Forelimb muscle (tissue), 1 donor: ENCODE measurements around the gene GCNT1. TPM values are rescaled to one million over a fixed set of nuclear protein-coding genes. Genes with fewer than 3 reads are reported as not detected.
"Not testable (repeated sequence)": the region's sequence is repeated elsewhere in the genome, so short reads cannot be mapped to it uniquely, and the experiment has no call there.

Experiments
- DNase-seq: peaks from one replicate; pipeline ENCODE4 v3.0.0-alpha.2; 2013; ENCODE audit warnings: low read depth
- polyA plus RNA-seq: library from polyadenylated mRNA; unstranded; fragments of 120-200 nt; gene quantifications from one replicate; pipeline ENCODE4 v1.2.1, GENCODE V29; 2013; ENCODE audit not compliant: insufficient read length

Gene GCNT1
- polyA plus RNA-seq, 1 donor: 4.1 TPM

DNA sequence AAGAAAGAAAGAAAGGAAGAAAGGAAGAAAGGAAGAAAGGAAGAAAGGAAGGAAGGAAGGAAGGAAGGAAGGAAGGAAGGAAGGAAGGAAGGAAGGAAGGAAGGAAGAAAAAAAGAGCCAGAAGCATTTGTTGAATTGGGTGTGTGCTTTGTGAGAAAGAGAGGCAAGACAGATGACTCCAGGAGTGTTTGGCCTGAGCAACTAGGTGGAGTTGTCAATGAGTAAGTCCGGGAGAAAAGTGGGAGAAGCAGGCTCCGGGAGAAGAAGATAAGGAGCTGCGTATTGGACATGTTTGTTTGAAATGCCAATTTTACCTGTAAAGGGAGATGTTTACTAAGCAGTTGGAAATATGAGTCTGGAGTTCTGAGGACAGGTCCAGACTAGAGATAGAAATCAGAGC is 15.1 kb upstream of the GCNT1 start:
- no peak for DNase-seq

DNA sequence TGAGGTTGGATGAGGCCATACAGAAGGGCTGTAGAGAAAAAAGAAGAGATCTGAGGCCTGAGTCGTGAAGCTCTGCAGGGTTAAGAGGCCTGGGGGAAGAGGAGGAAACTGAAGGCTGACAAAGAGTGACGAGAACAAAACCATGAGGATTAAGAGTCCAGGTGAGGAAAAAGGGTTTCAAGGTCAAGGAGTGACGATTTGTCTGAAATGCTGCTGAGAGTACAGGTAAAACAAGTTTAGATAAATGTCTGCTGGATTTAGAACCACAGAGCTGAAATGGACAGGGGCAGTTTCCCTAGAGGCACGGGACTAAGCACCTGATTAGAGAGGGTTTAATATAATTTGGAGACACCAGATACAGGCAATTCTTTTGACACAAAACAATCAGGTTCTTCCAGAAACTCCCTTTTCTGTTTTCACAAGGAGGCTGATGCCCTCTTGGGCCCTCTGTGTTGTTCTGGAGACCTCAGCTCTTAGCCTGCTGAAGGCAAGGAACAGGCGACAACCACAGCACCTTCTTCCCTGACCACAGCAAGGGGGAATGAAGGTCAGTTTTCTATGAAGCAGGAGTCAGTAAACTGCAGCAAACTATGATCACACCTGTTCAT is 14.6 kb upstream of the GCNT1 start:
- no peak for DNase-seq

DNA sequence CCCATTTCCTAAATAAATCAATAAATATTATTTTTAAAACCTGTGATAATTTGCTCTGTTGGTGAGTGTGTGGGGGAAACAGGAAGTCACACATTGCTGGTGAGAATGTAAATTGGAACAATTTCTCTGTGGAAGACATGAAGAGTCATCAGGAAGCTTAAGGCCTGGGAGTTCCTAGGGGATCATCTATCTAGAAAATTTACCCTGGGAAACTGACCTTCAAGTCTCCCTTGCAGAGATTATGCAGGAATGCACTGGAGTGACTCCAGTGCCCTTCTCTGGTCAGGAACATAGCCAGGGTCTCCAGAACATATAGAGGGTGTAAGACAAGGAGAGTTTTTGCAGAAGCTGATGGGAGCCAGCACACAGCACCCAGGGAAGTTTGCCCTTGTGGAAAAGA is 13.0 kb upstream of the GCNT1 start:
- DNase-seq: no peak

GRCh38 chr9:76448501-76448900 is 10.5 kb upstream of the GCNT1 start:
- DNase-seq: no peak

- DNase-seq: no peak
These were observed 7.7 kb upstream of the GCNT1 start for GRCh38 chr9:76451234-76451633.

DNA sequence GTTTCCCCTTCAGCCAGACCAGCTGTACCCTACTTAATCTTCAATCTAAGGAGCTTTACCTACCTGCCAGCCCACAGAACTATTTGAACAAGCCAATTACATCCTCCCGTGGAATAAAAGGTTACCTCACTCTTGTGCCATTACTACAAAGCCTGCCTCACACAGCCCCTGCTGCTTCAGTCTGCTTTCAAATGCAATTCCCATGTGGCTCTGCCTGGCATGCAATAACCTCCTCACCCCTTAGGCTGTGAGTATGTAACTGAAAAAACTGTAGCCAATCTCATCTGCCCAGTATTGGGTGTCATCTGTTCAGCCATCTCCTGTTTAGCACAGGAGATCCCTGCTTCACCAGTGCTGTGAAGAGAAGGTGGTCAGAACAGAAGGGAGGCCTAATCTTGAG is 6.1 kb upstream of the GCNT1 start:
- DNase-seq: no peak

DNA sequence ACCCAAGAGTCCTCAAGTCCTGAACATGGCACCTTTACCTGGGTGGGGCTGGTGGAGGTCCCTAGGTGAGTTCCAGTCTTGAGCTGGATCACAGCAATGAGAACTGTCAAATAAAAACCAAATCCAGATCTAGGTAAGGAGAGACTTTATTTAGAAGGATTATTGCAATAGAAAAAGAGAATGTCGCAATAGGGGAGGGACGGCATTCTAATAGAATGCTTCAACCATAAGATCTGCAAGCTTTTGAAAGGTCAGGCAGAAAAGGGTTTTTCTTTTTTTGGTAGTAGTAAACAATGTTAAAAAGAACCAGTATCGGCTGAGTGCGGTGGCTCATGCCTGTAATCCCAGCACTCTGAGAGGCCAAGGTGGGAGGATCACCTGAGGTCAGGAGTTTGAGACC is 5.2 kb upstream of the GCNT1 start:
- DNase-seq: no peak

GRCh38 chr9:76454311-76454710 is 4.7 kb upstream of the GCNT1 start:
- DNase-seq: no peak

GRCh38 chr9:76456202-76456926 is 2.6 kb upstream of the GCNT1 start:
- DNase-seq: no peak

- DNase-seq: no peak
These were observed 983 bp downstream of the GCNT1 start for GRCh38 chr9:76459694-76460635.

DNA sequence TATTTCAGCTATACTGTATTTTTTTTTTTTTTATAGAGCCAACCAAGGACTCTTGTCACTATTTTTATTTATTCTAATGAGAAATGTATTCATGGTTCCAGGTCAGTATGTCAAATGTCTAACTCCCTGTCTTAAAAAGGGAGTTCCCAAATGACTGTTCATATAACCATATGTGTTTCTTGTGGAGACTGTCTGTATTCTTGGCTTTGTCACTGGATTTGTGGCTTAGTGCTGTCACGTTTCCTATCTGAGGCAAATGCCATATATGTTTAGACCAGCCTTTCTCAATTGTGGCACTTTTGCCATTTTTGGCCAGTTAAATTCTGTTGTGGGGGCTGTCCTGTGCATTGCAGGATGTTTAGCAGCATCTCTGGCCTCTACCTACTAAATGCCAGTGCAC is 3.1 kb downstream of the GCNT1 start:
- no peak for DNase-seq

- no peak for DNase-seq
These were observed 4.2 kb downstream of the GCNT1 start for GRCh38 chr9:76463211-76463610.

GRCh38 chr9:76464706-76465105 is 5.7 kb downstream of the GCNT1 start:
- DNase-seq: no peak

GRCh38 chr9:76465442-76466298 is 6.7 kb downstream of the GCNT1 start:
- no peak for DNase-seq

GRCh38 chr9:76466299-76466605 is 7.3 kb downstream of the GCNT1 start:
- no peak for DNase-seq

GRCh38 chr9:76474419-76474818 is 15.4 kb downstream of the GCNT1 start:
- no peak for DNase-seq

- DNase-seq: no peak
These were observed 16.7 kb downstream of the GCNT1 start for GRCh38 chr9:76475686-76476085.

DNA sequence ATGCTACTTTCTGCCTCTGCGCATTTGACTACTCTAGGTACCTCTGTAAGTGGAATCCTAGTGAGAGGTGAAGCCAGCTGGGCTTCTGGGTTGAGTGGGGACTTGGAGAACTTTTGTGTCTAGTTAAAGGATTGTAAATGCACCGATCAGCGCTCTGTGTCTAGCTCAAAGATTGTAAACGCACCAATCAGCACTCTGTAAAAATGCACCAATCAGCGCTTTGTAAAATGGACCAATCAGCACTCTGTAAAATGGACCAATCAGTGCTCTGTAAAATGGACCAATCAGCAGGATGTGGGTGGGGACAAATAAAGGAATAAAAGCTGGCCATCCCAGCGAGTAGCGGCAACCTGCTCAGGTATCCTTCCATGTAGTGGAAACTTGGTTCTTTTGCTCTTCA is 18.8 kb downstream of the GCNT1 start:
- DNase-seq: not testable (repeated sequence)

DNA sequence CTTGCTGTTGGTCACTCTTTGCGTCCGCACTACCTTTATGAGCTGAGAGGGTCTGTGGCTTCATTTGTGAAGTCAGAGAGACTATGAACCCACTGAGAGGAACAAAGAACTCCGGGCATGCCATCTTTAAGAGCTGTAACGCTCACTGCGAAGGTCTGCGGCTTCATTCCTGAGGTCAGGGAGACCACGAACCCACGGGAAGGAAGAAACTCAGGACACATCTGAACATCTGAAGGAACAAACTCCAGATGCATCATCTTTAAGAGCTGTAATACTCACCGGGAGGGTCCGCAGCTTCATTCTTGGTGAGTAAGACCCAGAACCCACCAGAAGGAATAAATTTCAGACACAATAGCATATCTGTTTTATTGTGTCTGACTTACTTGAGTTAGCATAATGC is 19.2 kb downstream of the GCNT1 start:
- DNase-seq: no peak

GRCh38 chr9:76479337-76479736 is 20.4 kb downstream of the GCNT1 start:
- DNase-seq: not testable (repeated sequence)

- DNase-seq: no peak
These were observed 27.2 kb downstream of the GCNT1 start for GRCh38 chr9:76486151-76486550.
